HepG2 (cell line): Measurements from ENCODE around the gene GPN1. TPM values are rescaled to one million over a fixed set of nuclear protein-coding genes. Genes with fewer than 3 reads are reported as not detected.

Source experiments
- ARNTL ChIP-seq: sonication (generic); formaldehyde crosslinking; IDR thresholded peaks from 2 replicates; pipeline ENCODE4 v1.4.0; 2020; ENCODE audit warnings: mild to moderate bottlenecking, missing genetic modification reagents
- DBP ChIP-seq: sonication (generic); formaldehyde crosslinking; IDR thresholded peaks from 2 replicates; pipeline ENCODE4 v1.4.0; 2020; ENCODE audit warnings: missing genetic modification reagents; ENCODE audit errors: not compliant biosample characterization
- ELF3 ChIP-seq: IDR thresholded peaks from 2 replicates; pipeline ENCODE4 v1.6.1; 2016; ENCODE audit warnings: missing genetic modification reagents, missing compliant biosample characterization
- EZH2 ChIP-seq: conservative IDR thresholded peaks from 2 replicates; pipeline ENCODE4 v1.6.1; 2012; ENCODE audit warnings: mild to moderate bottlenecking, low read depth, low read length, moderate library complexity
- FOXP1 ChIP-seq, 2 experiments: fragments of 450-650 bp in 1 of 2; IDR thresholded peaks; 2 replicates each; pipeline ENCODE4 v1.6.1; 2017 to 2018; ENCODE audit warnings: antibody characterized with exemption in 1 of 2
- GATA4 ChIP-seq: sonication (generic); IDR thresholded peaks from 2 replicates; pipeline ENCODE4 v1.6.1; 2016; ENCODE audit warnings: antibody characterized with exemption, low read depth, borderline replicate concordance
- HOXA9 ChIP-seq: sonication (generic); formaldehyde crosslinking; IDR thresholded peaks from 2 replicates; pipeline ENCODE4 v1.8.1; 2022; ENCODE audit warnings: missing genetic modification reagents, mild to moderate bottlenecking, moderate library complexity, borderline replicate concordance
- HOXD1 ChIP-seq: sonication (generic); formaldehyde crosslinking; IDR thresholded peaks from 2 replicates; pipeline ENCODE4 v1.5.0; 2020; ENCODE audit warnings: missing genetic modification reagents
- MEIS2 ChIP-seq: sonication (generic); formaldehyde crosslinking; IDR thresholded peaks from 2 replicates; pipeline ENCODE4 v1.9.0; 2021; ENCODE audit warnings: mild to moderate bottlenecking, missing genetic modification reagents
- MIER2 ChIP-seq: IDR thresholded peaks from 2 replicates; pipeline ENCODE4 v1.6.1; 2016; ENCODE audit warnings: missing biosample characterization, missing genetic modification reagents
- NCOA2 ChIP-seq: sonication (generic); formaldehyde crosslinking; IDR thresholded peaks from 2 replicates; pipeline ENCODE4 v1.8.0; 2022; ENCODE audit warnings: inconsistent platforms
- PAF1 ChIP-seq: IDR thresholded peaks from 2 replicates; pipeline ENCODE4 v1.6.1; 2016; ENCODE audit warnings: missing genetic modification reagents, missing compliant biosample characterization
- PATZ1 ChIP-seq: sonication (generic); formaldehyde crosslinking; IDR thresholded peaks from 2 replicates; pipeline ENCODE4 v1.4.0; 2020; ENCODE audit warnings: missing genetic modification reagents
- TEAD3 ChIP-seq: optimal IDR thresholded peaks from 2 replicates; pipeline ENCODE3; 2016; ENCODE audit warnings: borderline replicate concordance
- THAP11 ChIP-seq: IDR thresholded peaks from 2 replicates; pipeline ENCODE4 v1.6.1; 2016; ENCODE audit warnings: missing biosample characterization, missing genetic modification reagents
- ZNF468 ChIP-seq: sonication (generic); formaldehyde crosslinking; IDR thresholded peaks from 2 replicates; pipeline ENCODE4 v1.8.0; 2022; ENCODE audit warnings: mild to moderate bottlenecking, moderate library complexity, missing genetic modification reagents
- ZNF547 ChIP-seq: sonication (generic); formaldehyde crosslinking; IDR thresholded peaks from 2 replicates; pipeline ENCODE4 v1.5.1; 2020; ENCODE audit warnings: mild to moderate bottlenecking, missing genetic modification reagents
- ZNF644 ChIP-seq: IDR thresholded peaks from 2 replicates; pipeline ENCODE4 v1.6.1; 2016; ENCODE audit warnings: low read depth
- ZNF7 ChIP-seq: IDR thresholded peaks from 2 replicates; pipeline ENCODE4 v1.6.1; 2016; ENCODE audit warnings: missing biosample characterization, missing genetic modification reagents
- ZNF709 ChIP-seq: sonication (generic); formaldehyde crosslinking; IDR thresholded peaks from 2 replicates; pipeline ENCODE4 v1.5.0; 2020; ENCODE audit warnings: mild to moderate bottlenecking, missing genetic modification reagents
- ZNF816 ChIP-seq: sonication (generic); formaldehyde crosslinking; IDR thresholded peaks from 2 replicates; pipeline ENCODE4 v1.8.0; 2022; ENCODE audit warnings: missing genetic modification reagents, mild to moderate bottlenecking, borderline replicate concordance
- polyA plus RNA-seq, 8 experiments: library from polyadenylated mRNA; depleted of rRNA in 3 of 8; stranded (reverse) in 7 of 8; unstranded in 1 of 8; fragments of >200 nt; fragmentation: Illumina TruSeq in 4 of 8; extraction: Trizol in 4 of 8; gene quantifications; 2 replicates each; pipeline versions ENCODE4 v1.2.1 to v1.2.3, GENCODE V29; 2011 to 2016; ENCODE audit warnings: low read depth in 4 of 8, missing spikeins in 1 of 8, mixed read lengths in 1 of 8; ENCODE audit not compliant: insufficient read depth in 1 of 8
- total RNA-seq, 5 experiments: library from RNA; depleted of rRNA; stranded (reverse); fragments of >200 nt; fragmentation: Illumina TruSeq; extraction: Trizol; gene quantifications; 2 replicates each; pipeline ENCODE4 v1.2.3, GENCODE V29; 2016; ENCODE audit warnings: low read depth in 1 of 5
- TF ChIP-seq, protein P1 (sequence below): sonication (generic); formaldehyde crosslinking; IDR thresholded peaks from 2 replicates; pipeline ENCODE4 v1.5.0; 2020; ENCODE audit warnings: missing genetic modification reagents
- TF ChIP-seq, protein P2 (sequence below): IDR thresholded peaks from 2 replicates; pipeline ENCODE4 v1.6.1; 2016; ENCODE audit warnings: missing compliant biosample characterization, missing genetic modification reagents, borderline replicate concordance
- TF ChIP-seq, protein P3 (sequence below): sonication (generic); formaldehyde crosslinking; IDR thresholded peaks from 2 replicates; pipeline ENCODE4 v1.4.0; 2020; ENCODE audit warnings: missing genetic modification reagents

The GPN1 gene
- total and polyA plus RNA-seq, 2 of the 13 experiments (the other 11 are each of a cell fraction or from before 2014, with no cell fraction given), result 54.5 to 62.7 TPM

DNA sequence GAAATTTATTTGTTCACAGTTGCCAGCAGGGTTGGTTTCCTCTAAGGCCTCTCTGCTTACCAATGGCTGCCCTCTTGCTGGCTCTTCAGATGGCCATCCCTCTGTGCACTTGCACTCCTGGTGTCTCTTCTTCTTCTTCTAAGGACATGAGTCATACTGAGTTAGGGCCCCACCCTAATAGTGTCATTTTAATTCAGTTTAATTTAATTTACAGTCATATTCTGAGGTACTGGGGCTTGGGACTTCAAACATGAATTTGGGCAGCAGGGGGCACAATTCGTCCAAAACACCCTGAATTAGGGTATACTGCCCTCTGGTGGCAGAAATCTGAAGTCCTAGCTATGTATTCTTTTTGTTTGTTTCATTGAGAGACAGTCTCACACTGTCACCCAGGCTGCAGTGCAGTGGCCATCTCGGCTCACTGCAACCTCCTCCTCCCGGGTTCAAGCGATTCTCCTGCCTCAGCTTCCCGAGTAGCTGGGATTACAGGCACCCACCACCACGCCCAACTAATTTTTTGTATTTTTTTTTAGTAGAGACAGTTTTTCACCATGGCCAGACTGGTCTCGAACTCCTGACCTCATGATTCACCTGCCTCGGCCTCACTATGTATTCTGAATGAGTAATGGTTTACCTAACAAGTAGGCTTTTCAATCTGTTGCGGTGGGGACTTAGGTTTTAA lies 54.7 kb downstream of the GPN1 start (continued):
- TF ChIP-seq, protein P1, sequence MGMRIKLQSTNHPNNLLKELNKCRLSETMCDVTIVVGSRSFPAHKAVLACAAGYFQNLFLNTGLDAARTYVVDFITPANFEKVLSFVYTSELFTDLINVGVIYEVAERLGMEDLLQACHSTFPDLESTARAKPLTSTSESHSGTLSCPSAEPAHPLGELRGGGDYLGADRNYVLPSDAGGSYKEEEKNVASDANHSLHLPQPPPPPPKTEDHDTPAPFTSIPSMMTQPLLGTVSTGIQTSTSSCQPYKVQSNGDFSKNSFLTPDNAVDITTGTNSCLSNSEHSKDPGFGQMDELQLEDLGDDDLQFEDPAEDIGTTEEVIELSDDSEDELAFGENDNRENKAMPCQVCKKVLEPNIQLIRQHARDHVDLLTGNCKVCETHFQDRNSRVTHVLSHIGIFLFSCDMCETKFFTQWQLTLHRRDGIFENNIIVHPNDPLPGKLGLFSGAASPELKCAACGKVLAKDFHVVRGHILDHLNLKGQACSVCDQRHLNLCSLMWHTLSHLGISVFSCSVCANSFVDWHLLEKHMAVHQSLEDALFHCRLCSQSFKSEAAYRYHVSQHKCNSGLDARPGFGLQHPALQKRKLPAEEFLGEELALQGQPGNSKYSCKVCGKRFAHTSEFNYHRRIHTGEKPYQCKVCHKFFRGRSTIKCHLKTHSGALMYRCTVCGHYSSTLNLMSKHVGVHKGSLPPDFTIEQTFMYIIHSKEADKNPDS (CRISPR knock-in tag), result no peak
- no peak for TF ChIP-seq ARNTL
- no peak for TF ChIP-seq PAF1 (CRISPR knock-in tag)
- peak; percentile 42; the same call in 1 of the 2 replicates for TF ChIP-seq ELF3
- TF ChIP-seq GATA4, result no peak
- peak; percentile 72 for TF ChIP-seq THAP11
- TF ChIP-seq DBP (CRISPR knock-in tag), result no peak
- TF ChIP-seq MEIS2 (CRISPR knock-in tag), result no peak
- TF ChIP-seq PATZ1 (CRISPR knock-in tag), result no peak
- TF ChIP-seq, protein P2, sequence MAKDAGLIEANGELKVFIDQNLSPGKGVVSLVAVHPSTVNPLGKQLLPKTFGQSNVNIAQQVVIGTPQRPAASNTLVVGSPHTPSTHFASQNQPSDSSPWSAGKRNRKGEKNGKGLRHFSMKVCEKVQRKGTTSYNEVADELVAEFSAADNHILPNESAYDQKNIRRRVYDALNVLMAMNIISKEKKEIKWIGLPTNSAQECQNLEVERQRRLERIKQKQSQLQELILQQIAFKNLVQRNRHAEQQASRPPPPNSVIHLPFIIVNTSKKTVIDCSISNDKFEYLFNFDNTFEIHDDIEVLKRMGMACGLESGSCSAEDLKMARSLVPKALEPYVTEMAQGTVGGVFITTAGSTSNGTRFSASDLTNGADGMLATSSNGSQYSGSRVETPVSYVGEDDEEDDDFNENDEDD, result no peak
- peak; percentile 49; the same call in 1 of the 2 replicates for TF ChIP-seq NCOA2 (CRISPR knock-in tag)
- no peak for TF ChIP-seq ZNF709 (CRISPR knock-in tag)
- peak; percentile 100 for TF ChIP-seq TEAD3 (CRISPR knock-in tag)
- no peak for TF ChIP-seq EZH2
- no peak for TF ChIP-seq HOXA9 (CRISPR knock-in tag)
- TF ChIP-seq FOXP1 (IDR thresholded peaks at IDR 0.05), result peak; percentile 45; the same call in 1 of the 2 replicates
- no peak for TF ChIP-seq FOXP1 (CRISPR knock-in tag; IDR thresholded peaks at IDR 0.05)
- TF ChIP-seq ZNF468 (CRISPR knock-in tag), result no peak
- TF ChIP-seq, protein P3, sequence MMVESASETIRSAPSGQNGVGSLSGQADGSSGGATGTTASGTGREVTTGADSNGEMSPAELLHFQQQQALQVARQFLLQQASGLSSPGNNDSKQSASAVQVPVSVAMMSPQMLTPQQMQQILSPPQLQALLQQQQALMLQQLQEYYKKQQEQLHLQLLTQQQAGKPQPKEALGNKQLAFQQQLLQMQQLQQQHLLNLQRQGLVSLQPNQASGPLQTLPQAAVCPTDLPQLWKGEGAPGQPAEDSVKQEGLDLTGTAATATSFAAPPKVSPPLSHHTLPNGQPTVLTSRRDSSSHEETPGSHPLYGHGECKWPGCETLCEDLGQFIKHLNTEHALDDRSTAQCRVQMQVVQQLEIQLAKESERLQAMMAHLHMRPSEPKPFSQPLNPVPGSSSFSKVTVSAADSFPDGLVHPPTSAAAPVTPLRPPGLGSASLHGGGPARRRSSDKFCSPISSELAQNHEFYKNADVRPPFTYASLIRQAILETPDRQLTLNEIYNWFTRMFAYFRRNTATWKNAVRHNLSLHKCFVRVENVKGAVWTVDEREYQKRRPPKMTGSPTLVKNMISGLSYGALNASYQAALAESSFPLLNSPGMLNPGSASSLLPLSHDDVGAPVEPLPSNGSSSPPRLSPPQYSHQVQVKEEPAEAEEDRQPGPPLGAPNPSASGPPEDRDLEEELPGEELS (CRISPR knock-in tag), result 0 out of 2 replicates have a peak, but pooled peaks have one; percentile 16
- TF ChIP-seq ZNF644, result peak; percentile 63; the same call in 1 of the 2 replicates
- TF ChIP-seq ZNF7 (CRISPR knock-in tag), result no peak
- no peak for TF ChIP-seq MIER2 (CRISPR knock-in tag)
- no peak for TF ChIP-seq ZNF547
- TF ChIP-seq HOXD1, result no peak
- no peak for TF ChIP-seq ZNF816
